Ecto neural progenitor cell (in vitro differentiated cells): ENCODE data around the gene SRGAP1.
"Not testable (repeated sequence)": the region's sequence is repeated elsewhere in the genome, so short reads cannot be mapped to it uniquely, and the experiment has no call there.

Experiments used
- DNase-seq: peaks from one replicate; pipeline ENCODE4 v3.0.0-alpha.2; 2018; ENCODE audit warnings: low spot score

The SRGAP1 gene

DNA sequence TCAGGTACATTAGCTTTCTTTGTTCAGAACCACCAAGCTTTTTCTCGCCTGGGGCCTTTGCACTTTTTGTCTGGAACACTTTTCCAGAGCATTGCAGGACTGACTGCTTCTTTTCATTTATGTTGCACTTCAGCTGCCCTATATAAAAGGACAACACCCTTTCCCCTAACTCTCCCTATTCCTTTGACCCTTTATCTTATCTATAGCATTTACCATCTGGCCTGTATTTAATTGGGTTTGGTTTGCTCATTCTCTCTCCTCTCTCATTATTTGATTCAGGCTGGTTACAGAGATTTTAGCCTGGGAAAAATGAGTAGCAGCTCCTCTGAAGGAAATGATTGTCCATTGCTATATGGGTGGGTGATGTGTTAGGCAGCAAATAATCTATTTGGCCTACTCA lies 212.2 kb downstream of the SRGAP1 start:
- no peak for DNase-seq

DNA sequence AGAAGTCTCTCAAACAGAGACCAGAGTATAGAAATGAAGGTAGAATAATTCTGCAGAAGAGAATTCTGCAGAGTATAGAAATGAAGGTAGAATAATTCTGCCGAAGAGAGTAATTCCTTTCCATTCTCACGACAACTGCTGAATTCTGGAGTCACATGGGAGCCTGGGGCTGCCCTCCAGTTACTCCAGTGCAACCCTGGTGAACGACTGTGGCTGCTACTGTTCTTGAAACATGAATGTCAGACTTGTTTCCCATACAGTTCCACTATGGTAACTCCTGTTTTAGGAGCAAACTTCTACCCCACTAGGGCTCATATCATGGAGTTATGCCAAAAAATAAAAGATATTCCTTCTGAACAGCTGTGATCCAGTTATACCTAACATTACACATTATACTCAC lies 213.2 kb downstream of the SRGAP1 start:
- no peak for DNase-seq

DNA sequence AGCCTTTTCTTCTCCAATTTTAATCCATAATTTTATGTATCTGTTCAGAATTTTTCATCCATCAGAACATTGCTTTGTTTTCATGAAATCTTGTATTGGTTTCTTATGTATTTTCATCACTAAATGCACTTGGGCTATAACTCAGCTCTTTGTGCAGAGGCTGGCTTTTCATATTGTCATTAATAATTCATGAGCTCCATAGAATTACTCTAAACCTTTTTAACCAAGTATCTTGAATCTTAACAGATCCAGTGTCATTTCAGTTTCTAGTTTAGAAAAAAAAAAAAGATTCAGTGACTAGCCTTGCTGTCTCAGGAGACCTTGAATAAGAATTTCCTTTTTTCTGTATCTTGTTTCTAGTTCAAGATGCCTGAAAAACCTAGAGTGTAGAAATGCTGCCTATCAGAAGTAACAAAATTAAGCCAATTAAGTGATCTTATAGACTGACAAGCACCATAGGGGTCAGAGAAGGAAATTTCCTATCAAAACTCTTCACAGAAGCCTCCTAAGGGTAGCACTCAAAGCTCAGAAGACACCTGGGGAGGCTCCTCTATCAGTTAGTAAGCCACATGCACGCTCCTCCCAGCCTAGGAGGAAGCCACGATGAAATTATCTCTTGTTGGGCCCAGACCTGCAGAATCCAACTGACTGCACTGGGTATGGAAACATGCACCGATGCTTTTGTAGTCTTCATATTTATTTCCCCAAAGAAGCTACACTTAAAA lies 214.2 kb downstream of the SRGAP1 start:
- DNase-seq, result no peak

DNA sequence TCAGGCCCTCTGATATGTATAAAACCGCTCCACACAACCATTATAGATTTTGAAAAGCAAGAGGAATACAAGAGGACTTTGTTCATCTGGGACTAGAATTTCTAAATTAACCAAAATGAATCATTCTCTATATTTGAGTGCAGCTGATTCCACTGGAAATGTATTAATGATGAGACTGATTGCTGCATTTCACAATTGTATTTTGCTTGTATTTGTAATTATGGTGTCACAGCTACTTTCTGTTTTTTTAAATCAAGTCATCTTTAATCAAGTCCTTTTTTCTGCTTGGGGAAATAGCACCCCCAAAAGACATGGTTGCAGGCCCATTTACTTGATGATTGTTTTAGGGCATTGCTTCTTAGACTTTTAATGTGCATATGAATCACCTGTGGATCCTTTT lies 215.2 kb downstream of the SRGAP1 start:
- no peak for DNase-seq

DNA sequence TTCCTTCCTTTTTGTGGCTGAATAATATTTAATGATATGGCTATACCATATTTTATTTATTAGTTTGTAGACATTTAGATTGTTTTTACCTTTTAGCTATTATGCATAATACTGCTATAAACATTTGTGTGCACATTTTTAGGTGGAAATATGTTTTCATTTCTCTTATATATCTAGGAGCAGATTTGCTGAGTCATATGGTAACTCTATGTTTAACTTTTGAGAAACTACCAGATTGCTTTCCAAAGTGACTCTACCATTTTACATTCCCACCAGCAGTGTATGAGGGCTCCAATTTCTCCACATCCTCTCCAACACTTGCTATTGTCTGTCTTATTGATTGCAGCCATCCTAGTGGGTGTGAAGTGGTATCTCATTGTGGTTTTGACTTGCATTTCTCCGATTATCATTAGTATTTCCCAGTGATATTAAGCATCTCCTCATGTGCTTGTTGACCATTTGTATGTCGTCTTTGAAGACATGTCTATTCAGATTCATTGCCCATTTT lies 217.4 kb downstream of the SRGAP1 start:
- no peak for DNase-seq

DNA sequence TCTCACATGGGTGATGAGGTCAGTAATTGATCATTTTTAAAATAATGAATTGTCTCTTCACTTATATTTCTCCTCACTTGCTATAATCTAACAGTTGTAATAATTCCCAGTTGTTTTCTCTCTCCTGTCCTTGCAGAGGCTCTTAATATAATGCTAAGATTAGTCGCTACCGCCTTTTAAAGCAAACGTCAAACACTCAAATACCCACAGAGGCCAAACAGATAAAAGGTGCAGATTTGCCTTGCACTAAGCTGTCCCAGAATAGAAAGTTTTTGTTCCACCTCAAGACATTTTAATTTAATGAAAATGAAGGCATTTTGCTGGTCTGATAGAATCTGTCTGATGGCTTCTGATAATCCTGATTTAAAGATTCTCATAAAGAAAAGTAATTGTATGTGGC lies 218.6 kb downstream of the SRGAP1 start:
- no peak for DNase-seq

DNA sequence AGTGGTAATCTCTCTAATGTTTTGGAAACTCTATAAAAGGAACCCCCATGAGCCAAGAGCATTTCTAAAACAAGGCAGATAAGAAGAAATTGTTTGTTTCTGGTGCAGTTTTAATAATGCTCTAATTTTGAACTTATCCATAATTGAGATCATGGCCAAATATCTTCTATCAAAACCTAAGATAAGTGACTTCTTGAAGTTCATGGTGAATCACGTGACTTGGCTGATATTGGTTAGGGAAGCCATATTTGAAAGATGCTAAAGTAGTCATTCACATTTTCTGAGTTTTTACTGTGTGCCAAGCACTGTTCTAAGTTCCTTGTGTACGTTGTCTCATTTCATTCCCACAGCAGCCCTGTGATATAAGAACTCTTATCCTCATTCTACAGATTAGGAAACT lies 219.7 kb downstream of the SRGAP1 start:
- no peak for DNase-seq

DNA sequence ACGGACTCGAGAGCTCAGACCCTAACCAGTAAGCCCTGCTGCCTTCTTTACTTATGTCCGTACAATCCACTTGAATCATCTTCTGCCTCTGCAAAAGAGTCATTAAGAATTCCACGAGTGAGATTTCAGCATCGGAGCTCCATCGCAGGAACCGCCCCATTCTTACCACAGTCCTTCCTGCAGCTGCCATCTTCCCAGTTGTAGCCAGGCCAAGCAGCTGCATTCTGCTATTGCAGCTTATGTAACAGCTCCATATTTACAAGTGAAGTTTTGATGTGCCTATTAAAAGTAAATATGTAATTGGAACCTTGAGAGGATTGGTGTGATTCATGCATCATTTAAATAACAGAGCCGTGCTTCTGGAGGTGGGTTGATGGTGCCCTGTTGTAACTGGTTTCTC lies 220.2 kb downstream of the SRGAP1 start:
- no peak for DNase-seq

DNA sequence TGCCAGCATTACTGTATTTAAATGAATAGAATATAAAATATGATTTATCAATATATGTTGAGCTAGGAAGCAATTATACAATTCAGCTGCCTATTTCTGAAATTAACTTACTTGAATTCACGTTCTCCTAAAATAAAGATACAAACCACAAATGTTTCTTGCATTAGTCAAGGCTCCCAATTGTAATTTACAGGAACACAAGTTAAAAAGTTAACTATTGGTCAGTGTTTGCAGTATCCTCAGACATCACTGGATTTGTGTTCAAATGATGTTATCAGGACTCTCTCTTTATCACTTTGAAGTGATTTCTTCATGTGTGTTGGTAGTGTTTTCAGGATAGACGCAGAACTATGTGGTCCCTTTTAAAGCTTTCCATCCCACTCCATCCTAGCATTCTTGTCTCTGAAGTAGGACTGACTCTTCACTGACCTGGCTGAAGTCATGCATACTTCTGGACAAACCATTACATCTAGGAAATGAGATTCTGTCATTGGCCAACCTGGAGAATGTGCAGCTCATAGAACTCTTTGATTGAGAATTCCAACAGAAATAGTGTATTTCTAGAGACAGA lies 221.5 kb downstream of the SRGAP1 start:
- DNase-seq, result no peak

DNA sequence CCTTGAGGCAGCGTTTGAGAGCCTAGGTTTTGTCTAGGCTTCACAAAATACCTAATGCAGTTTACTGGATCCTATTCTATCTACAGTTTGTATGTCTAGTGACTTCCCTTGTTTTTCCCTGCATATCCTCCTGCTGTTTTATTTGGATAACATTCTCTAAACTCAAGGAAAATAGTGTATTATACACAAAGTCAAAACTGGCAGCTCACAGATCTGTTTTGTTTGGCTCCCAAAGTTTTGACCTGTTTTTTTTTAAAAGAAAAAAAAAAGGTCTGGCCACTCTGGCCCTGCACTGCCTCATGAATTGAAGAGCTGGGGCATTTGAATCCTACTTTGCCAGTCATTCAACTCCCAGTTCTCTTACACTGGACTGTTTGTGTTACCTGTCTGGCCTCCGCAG lies 222.3 kb downstream of the SRGAP1 start:
- no peak for DNase-seq

DNA sequence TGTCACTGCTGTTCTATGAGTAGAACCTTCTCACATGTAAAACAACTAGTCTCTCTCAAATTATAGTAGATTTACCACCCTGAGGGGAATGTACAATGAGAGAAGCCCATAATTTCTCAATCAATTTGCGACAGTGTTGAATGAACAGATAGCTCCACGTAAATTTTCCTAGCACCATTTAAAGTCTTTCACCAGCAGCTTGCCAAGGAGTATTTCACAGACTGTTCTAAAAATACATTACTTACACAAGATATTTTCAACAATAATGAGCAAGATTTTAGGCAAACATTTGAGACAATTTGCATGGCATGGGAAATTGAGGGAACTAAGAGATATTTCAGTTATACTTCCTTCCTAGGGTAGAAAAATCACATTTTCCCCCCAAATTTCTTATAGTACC lies 226.0 kb downstream of the SRGAP1 start:
- no peak for DNase-seq

DNA sequence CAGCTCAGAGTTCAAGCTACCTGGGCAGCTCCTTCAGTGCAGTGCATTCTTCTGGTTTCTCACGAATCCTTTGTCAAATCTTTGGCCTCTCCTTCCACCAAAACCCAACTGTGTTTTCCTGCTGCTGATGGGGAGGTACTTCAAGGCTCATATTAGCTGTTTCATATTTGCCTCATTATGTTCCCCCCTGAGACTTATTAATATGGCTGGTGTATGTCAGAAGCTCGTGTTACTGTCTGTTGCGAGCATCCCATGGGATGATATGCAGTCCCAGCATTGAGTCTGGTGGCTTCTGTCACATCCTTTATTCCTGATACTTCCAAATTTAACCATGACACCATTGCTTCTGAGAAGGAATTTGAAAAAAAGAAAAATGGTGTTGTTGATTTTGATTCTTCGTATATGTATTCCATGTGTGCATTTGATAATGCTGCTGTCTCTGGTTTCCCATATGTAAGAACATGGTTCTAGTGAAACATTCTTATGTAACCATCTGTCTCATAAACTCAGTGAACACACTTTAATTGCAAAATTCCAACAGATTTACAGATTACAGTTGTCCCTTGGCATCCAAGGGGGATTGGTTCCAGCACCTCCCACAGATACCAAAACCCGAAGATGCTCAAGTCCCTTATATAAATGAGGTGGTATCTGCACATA lies 228.5 kb downstream of the SRGAP1 start:
- no peak for DNase-seq

DNA sequence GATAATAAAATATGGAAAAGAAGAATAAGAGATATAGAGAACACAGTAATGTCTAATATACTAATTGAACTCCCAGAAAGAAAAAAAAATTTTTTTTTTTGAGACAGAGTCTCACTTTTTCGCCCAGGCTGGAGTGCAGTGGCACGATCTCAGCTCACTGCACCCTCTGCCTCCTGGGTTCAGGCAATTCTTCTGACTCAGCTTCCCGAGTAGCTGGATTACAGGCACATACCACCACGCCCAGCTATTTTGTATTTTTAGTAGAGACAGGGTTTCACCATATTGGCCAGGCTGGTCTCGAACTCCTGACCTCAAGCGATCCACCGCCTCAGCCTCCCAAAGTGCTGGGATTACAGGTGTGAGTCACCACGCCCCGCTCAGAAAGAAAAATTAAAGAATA lies 232.1 kb downstream of the SRGAP1 start:
- DNase-seq, result not testable (repeated sequence)

DNA sequence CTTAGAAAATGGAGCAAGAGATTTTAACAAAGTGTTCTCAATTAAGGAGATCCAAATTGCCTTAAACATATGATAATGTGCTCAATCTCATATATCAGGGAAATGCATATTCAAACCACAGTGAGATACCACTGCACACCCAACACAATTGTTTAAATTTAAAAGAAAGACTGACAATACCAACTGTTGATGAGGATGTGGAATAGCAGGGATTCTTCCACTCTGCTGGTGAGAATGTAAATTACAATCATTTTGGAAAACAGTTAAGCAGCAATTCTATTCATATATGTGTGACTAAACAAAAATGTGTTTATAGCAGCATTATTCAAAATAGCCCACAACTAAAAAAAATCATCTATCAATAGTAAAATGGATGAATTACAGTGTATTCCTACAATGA lies 233.4 kb downstream of the SRGAP1 start:
- DNase-seq, result no peak

DNA sequence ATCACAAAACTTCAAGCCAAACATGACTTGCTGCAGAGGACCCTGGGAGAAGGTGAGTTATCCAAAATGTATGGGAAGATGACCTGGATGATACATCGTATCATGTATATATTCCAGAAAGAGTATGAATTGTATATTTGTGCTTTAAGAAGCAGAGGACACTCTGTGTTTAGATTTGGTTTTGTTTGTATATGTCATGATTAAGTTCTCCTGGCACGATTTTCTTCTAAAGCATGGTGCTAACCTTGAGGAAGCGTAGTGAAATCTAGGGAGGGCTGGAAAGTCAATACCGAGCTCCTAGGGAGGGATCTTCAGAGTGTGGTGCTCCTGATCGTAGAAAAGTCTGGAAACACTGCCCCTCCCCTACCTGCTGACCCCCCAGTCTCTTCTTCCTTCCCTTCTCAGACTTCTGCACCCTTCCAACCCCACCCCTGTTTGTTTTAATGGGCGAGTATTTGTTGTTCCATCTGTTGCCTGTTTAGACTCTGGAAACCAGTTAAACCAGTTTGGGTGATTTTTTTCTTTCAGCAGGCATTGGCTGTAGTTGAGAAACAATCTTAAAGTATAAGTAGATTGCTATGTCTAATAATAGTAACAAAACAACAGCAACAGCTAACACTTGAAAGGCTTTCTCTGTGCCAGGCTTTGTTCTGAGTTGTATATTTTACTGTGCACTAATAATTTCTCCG lies 236.0 kb downstream of the SRGAP1 start:
- DNase-seq, result no peak

DNA sequence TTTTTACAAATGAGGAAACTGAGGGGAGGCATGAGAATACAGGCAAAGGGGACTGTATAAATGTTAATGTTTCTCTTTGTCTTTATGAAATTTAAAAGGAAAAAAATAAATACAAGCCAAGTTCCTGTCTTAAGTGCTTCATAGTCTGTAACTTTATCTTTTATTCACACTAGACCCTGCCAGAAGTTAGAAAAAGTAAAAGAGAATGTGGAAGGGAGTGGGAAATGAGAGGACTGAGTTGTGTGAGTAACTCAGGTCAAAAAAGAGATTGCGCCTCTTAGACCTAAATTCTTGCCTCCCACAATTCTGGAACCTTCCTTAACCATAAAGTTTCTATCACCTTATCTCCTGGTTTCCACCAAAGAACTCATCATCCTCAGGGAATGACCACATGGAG lies 236.5 kb downstream of the SRGAP1 start:
- no peak for DNase-seq

DNA sequence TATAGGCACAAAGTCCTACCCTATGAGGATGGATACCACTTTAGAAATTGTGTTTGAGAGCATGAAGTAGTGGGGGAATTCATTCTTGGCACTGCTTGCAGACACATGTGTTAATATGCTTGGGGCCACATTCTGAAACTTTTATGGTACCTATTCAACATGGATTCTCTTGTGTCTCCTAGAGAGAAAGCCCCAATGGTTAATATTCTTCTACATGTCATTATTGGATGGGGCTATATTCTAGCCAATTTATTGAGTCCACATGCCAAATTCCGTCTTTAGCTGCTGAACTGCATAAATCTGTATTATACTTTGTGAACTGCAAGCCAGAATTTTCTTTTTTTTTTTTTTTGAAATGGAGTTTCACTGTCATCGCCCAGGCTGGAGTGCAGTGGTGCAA lies 237.6 kb downstream of the SRGAP1 start:
- DNase-seq, result no peak

DNA sequence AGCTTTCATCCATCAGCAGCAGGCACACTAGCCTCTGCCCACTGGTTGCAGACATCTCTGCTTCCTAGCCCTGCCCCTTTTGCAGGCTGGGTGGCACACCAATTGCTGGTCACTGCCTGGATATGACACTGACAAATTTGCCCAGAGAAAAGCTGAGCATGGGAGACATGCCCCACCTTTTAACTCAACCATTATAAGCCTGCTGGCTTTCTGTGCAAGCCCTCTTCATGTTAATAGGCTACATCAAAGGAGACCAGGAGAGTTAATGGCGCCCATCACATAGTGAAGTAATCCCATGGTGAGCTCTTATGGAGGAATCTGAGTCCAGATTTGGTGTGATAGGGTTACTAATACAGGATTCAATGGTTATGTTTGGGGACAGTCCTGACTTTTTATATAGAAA lies 238.4 kb downstream of the SRGAP1 start:
- DNase-seq, result no peak

DNA sequence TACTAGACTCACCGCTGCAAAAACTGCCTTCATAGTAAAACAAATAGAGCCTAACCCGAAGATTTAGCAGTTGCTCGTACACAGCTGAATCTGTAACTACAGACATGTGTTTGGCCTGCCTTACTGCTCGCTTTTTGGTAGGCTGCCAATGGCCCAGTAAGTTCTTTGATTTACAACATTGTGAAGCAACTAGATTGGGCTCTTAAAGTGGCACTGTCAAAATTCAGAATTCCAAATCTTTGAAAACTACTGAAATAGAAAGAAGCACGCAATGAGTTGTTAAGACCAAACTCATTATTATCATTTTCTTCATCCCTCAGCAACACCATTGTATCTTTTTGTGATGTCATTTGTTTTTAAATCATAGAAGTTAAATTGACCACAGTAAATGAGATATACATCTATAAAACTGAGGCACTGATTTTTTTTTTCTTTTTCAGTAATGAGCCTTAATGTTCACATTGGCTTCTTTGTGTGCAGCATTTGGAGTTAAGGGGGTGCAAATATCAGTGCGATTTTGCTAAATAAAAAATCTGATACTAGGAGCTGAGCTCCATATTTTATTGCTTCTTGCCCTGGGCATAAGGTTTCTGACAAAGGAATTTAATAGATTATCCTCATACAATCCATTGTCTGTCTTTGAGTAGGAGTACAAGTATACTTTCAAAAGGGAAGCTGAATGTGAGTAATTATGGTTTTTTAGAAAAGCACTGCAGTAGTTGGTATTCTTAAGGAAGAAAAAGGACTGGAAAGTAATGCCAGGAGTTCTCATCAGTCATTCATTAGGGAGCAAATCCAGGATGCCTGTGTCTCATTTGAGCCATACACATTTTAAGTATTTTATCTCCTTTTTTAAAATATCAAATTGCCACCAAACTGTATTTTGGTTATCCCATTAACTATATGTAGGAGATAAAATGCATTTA lies 239.0 kb downstream of the SRGAP1 start:
- DNase-seq, result no peak

DNA sequence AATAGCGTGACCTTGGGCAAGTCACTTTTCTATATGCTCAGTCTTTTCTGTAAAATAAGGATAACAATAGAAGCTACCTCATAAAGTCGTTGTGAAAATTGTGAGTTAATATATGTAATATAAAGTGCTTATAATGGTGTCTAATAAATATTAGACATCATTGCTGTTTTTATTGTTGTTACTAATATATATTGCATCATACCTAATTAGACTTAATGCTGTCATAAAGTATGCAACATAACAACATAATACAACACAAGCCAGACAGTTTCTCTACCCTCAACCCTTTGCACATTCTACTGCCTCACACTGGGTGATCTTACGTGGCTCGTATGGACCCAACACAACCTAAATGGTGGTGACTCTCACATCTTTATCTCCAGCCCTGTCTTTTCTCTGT lies 240.7 kb downstream of the SRGAP1 start:
- no peak for DNase-seq

DNA sequence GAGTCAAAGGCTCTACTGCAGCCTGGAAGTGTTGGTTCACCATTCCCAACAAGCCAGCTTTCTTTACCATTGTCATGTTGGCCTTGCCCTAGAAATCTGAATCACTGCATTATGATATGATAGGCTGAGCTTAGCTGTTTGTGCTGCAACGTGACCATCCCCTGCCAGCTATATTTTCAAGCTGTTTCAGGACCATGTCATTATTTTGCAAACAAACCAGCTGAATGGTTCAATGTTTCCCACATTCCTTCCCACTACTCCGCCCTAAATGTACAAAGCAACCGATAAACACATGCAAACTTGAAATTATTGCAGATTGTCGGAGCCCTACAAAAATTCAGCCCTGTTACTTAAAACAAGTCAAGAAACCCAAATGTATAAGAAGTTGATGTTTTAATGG lies 241.5 kb downstream of the SRGAP1 start:
- no peak for DNase-seq

DNA sequence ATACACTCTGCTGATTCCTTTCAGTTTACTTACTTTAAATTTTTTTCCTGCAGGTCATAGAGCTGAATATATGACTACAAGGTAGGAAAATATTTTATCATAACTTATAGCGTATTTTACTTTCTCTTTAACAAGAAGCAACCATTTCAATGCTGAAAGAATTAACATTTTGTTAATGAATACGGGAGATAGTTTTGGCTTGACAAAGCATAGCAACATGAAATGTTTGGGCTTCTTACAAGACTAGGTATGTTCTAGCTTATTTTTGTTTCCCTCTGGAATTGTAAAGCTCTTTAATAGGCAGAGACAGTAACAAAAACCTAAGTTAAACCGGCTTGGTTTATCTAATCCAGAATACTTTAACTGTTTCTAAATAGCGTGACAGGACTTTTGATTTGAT lies 242.4 kb downstream of the SRGAP1 start:
- no peak for DNase-seq
